HTERT RPE-1 (cell line): ENCODE data around the gene MKKS.
"Not testable (repeated sequence)": the region's sequence is repeated elsewhere in the genome, so short reads cannot be mapped to it uniquely, and the experiment has no call there.

Experiments used
- in situ Hi-C: fragments of 300-500 bp; cut with MboI; formaldehyde crosslinking; loops from 4 replicates; pipeline ENCODE4 v1.14.3; 2020; ENCODE audit warnings: low sequenced_read_pairs

The MKKS gene

DNA sequence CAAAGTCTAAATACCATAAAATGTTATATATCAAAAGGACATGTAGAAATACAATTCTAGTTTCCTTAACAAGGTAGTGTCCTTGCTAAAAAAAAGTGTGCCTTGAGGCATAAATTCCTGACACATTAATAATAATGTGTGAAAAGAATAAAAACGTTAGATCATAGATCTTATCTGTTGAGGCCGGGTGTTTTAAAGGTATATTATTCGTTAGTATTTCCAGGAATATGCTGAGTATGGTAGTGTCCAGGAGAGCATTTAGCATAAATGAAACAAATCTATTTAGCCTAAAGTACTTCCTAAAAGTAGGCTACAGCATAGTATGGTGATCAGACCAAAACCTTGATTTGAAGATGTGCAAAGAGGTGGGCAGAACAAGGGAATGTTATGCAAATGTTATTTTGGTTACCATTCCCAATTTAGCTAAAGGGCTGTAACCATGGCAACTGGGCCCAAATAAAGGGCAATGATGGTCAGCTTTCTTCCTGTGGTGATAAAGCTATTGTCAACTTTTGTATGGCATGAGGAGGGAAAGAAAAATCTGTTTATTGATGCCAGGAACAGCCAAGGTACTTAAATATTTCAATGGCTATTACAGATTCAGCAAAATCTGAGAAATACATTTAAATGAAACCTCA is 18.9 kb downstream of the MKKS start:
- in situ Hi-C loops, result no loop called here

DNA sequence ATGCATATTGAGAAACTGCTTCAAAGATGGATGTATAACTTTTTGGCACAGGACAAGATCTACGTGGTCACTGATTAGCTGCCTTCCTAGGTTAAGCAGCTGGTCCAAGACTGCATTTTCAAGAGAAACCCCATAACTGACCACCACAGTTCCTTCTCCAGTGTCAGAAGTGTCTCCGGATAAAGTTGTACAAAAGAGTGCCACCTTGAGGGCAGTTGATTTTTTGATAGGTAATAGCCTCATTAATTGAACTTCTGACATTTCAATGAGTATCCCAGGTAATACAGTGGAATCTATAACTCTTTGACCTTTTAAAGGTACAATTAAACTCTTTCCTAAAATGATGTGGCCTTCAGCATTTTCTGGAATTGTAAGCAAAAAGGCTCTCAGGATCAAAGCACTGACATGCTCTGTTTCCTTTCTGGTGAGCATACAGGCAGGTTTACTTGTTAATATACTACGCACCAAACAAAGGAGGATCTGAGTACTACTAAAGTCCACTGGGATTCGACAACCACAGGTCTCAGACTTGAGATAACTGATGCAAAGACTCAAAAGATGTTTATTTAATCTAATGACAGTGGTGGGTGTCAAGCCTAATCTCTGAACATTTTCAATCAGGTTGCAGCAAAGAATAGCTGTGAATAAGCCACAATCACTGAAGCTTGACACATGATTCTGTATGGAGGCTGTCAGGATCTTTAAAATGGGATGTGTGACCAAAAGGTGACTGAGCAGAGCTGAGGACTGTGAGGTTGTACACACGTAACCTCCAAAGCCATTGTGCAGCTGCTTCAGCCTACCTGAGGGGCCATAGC is 21.2 kb downstream of the MKKS start:
- in situ Hi-C loops, result no loop called here

DNA sequence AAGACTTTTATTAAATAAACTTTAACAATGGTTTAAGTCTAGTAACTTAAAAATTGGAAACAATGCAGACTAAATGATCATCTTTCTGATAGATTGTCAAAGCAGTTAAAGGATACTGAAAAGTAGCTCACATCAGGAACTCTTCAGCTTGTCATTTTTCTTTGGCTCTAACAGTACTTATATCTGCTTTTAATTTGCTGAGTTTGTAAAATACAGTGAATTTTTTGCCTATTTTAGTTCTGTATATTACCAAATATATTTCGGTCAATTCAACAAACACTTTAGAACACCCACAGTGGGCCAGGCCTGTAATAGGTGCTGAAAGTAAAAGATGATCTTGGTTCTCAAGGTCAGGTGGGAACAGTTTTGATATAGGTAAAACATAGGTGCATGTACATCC is 22.3 kb downstream of the MKKS start:
- in situ Hi-C loops, result no loop called here

DNA sequence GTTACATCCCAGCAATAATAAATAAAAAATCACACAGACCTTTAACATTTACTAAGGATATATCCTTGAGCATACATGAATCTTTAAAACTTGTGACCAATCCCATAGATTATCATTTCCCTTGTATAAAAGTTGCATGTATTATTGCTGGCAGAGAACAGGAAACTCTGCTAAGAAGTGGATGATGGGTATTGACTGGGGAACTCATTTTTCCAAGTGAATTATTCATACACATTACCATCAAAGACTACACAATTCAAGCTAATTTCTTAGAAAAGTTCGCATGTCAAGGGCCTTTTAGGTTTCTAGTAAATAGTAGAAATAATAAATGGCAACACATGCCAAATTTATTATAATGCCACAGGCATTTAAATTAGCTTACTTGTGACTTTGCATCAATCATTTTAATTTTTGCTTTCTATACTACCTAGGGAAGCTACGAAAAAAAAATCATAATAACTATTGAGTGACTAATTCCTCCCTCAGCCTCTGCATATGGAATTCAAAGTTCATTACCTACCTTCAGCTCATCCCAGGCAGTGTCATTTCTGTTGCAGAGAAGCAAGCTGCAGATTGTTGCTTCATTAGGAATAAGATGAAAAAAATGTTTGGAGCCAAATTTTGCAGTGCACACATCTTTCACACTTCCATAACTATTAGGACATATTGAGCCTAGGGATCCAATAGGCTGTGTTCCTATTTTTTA is 25.8 kb downstream of the MKKS start:
- in situ Hi-C loops, result no loop called here

DNA sequence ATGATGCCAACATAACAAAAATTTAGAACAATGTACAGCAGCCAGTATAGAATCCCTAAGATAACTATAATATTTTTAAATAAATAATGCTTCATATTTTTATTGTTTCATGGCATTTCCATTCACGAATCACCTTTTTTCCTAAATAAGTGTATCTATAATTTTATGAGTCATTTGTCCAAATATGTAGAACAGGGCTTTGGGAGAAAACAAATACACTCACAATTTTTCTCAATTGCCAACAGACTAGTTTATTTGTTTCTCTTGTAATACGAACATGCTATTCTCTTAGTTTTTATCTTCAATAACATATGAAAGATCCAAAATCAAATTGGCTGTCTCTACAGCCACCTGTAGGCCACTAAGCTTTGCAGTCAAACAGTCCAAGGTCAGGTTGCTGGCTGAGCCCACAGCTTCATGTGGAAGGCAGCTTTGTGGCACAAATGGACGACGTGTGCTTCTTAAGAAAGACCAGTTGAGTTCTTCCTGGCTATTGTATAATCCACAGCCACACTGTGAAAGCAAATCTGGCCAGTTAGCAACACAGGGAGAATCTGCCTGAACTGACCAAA is 29.0 kb downstream of the MKKS start:
- in situ Hi-C loops, result no loop called here

DNA sequence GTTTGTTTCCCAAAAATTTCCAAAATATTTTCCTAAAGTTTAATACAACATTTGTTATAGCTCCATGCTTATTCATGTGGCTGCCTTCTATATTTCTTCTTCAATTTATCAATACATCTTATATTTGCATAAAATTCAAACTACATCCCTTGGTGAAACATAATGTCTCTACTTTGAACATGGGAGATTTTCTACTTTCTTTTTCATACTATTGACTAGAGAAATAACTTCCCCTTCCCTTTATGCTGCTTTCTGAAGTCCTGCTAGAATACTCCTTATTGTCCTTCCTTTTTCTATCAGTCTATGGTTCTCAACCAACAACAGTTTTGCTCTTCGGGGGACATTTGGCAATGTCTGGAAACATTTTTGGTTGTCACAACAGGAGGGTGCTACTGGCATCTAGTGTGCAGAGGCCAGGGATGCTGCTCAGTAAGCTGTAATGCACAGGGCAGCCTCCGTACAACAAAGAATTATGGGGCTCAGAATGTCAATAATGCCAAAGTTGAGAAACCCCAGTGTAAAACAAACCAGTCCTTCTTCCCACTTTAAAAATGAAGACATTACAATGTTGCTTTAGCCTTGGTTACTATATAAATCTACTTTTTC is 29.9 kb downstream of the MKKS start:
- in situ Hi-C loops, result no loop called here

DNA sequence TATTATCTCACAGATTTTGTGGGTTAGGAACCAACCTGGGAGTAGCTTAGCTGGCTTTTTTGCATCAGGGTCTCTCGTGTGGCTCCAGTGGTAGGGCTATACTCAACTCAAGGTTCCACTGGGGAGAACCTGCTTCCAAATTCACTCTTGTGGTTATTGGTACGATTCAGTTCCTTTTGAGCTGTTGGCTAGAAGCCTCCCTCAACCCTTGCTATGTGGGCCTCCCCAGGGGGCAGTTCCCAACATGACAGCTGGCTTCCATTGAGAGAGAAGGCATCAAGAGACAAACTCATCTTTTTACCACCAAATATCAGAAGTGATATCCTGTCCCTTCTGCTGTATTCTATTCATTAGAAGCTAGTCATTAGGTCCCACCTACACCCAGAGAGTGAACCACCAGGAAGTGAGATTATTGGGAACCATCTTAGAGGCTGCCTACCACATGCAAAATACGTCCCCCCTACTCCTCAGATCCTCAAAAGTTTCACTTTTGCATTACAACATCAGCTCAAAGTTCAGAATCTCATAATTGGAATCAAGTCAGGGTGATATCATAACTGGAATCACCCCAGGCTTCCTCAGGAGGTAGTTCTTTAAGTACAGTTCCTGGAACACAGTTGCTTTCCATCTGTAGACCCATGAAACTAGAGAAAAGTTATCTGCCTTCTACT is 30.9 kb downstream of the MKKS start:
- in situ Hi-C loops, result no loop called here

DNA sequence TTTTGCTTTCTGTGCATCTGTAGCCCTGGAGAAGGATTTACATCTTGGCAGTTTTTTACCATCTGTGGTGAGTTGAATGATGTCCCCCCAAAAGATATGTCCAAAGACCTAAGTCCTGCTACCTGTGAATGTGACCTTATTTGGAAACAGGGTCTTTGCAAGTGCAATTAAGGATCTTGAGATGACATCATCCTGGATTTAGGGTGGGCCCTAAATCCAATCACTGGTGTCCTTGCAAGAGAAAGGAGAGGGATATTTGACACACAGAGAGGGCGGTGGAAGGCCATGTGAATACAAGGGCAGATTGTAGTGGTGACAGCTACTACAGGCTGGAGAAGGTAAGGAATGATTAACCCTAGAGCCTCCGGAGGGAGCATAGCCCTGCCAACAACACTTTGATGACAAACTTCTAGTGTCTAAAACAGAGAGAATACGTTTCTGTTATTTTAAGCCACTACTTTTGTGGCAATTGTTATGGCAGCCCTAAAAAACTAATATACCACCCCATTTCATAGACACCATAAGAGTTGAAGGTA is 35.1 kb downstream of the MKKS start:
- in situ Hi-C loops, result no loop called here

DNA sequence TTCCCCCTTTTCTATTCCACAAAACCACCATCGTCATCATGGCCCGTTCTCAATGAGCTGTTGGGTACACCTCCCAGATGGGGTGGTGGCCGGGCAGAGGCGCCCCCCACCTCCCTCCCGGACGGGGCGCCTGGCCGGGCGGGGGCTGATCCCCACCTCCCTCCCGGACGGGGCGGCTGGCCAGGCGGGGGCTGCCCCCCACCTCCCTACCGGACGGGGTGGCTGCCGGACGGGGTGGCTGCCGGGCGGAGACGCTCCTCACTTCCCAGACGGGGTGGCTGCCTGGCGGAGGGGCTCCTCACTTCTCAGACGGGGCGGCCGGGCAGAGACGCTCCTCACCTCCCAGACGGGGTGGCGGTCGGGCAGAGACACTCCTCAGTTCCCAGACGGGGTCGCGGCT is 39.3 kb downstream of the MKKS start:
- in situ Hi-C loops, result not testable (repeated sequence)

DNA sequence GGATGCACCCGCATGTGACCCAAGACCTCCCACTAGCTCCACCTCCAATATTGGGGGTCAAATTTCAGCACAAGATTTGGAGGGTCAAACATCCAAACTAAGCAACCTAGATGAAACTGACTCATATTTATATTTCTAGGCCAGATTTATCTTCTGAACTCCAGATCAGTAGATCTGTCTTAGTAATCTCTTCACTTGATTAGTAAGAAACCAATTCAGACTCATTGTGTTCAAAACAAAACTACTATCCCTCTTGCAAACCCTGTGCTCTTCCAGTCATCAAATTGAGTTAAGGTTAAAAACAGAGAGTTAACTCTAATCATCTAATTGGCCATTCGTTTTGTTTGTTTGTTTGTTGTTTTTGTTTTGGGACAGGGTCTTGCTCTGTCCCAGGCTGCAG is 43.3 kb downstream of the MKKS start:
- in situ Hi-C loops, result no loop called here

DNA sequence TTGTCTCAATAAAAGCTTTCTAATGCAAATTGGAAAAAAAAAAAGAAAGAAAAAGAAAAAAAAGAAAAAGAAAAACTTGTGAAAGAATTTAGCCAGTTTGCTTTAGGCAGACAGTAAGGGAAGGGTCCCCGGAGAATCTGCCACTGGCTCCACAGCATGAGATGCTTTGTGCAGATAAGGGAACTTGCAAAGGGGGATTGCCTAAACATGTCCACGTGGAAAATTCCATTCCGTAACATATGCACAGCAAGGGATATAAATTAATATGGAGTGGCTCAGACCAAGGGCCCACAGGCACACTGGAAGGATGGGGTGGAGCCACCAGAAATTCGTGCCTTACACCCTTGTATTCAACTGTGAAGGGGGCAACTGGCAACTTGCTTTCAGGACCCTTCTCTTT is 45.4 kb downstream of the MKKS start:
- in situ Hi-C loops, result no loop called here

DNA sequence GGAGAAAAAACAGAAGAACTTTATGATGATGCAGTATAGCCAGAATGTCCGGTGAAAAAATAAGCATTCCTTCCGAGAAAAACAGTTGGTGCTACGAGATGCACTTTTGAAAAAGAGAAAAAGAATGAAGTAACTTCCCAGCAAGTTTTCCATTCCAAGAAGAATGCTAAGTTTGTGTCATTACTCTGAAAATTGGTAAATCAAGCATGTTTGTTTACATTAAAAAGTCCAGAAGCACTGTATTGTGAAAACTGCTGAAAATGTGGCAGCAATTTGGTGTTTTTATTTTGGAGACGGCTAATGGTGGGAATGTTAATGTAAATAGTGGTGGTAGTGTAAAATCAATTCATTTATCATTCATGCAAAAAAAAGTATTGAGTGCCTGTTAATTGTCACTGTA is 46.3 kb downstream of the MKKS start:
- in situ Hi-C loops, result no loop called here

DNA sequence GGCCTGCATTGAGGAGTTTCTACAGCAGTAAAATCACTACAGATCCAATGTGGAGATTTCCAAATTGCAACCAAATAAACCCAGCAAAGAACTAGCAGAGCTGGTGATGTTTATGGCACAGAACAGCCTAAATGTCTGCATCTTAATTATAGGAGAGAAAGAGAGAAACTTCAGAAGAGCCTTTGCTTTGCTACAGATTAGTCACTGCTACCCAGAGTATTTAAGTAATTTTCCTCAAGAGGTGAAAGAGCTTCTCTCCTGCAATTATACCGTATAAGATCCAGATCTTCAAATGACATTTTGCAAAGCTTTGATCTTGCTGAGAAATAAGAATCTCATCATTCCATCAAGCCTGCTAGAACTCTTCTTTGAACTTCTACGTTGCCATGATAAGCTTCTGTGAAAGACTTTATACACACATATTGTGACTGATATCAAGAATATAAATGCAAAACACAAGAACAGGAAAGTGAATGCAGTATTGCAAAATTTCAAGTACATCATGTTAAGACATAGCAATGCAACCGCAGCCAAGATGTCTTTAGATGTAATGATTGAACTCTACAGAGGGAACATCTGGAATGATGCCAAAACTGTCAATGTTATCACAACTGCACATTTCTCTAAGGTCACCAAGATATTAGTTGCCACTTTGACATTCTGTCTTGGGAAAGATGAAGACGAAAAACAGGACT is 48.0 kb downstream of the MKKS start:
- in situ Hi-C loops, result no loop called here

DNA sequence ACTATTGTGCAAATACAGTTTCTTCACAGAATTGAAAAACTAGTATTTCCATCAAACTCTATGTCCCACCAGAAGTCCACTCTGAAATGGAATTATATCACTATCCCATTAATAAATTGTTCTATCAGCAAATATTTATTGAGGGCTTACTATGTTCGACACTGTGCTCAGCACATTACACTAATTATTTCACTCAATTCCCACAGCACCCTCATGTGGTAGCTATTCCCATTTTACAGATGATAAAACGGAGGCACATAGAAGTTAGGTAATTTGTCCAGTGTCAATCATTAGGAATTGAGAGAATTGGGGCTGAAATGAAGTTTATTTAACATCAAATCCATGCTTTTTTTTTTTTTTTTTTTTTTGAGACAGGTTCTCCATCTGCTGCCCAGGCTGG is 52.5 kb downstream of the MKKS start:
- in situ Hi-C loops, result no loop called here

DNA sequence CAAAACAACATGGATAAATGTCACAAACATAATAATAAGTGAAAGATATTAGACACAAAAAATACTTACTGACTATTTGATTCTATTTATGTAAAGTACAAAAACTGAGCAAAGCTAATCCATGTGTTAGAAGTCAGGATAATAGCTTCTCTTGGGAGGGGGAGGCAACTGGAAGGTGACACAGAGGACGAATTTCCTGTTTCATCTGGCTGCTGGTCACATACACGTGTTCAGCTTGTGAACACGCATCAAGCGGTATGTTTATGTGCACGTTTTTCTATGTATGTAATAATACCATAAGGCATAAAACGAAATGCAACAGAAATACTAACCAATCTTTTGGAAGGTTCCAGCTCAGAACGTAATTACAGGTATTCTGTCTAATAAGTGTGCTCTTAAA is 54.3 kb downstream of the MKKS start:
- in situ Hi-C loops, result no loop called here

DNA sequence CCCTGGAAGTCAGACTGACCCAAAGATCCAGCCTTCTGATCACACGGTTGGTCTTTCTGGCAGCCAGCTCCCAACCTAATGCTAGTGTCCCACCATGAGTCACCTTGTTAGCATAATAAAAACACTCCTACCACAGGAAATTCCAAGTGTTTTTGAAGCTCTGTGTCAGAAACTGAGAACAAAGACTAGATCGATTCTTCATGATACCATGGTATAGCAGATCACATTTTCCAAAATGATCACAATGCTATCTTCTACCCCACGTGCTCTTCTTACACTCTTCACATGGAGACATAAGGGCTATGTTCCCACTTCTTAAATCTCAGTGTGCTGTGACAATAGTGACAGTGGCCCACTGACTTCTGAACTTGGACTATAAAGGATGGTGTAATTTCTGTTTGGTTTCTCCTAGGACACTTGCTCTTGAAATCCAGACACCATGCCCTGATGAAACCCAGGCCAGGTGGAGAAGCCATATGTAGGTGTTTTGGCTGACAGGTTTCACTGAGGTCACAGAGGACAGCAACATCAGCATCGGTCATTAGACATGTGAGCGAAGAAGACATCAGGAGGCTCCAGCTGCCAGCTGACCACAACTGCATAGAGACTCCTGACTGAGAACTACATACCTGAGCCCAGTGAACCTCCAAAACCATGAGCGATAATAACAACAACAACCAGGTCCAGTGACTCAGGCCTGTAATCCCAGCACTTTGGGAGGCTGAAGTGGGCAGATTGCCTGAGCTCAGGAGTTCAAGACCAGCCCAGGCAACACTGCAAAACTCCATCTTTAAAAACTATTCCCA is 57.5 kb downstream of the MKKS start:
- in situ Hi-C loops, result no loop called here

DNA sequence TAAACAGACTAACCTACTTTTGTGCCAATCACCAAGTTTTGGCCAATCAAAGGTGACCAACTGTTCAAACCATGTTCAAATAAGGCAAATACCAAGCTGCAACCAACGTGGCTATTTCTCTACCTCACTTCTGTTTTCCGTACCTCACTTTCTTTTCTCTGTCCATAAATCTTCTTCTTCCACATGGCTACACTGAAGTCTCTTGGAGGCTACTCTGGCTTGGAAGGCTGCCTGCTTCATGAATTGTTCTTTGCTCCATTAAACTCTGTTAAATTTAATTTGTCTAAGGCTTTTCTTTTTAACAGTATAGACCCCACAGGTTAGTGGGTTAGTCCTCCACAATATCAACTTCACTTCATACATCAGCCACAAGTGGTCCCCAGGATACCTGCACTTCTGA is 58.8 kb downstream of the MKKS start:
- in situ Hi-C loops, result no loop called here

DNA sequence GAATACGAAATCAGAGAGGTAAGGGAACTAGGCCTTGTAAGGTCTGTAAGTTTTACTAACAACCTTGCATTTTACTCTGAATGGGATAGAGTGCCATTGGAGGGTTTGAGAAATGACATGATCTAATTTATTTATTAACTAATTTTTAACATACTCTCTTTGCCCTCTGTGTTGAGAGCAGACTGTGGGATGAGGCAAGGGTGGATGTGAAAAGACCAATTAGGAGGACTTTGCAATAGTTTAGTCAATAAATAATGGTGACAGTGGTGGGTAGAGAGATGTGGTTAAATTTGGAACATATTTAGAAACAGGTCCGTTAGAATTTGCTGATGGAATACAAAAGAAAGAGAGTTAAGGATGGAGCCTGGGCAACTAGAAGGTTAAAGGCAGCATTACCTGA is 60.0 kb downstream of the MKKS start:
- in situ Hi-C loops, result no loop called here

DNA sequence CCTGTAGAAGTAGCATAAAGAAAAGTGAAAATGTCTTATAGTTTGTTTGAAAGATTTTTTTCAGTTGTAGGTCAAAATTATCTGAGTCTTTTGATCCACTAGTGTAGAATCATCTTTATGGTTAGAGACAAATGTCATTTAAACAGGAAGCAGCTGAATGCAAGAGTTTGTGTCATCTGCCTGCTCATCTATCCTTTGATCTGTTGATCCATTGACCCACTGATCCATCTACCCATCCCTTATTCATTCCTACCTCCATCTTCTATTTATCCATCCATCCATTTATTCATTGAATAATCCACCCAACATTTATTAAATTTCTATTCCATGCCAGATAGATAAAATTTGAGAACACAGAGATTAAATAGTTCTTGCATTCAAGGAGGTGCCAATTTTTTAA is 62.6 kb downstream of the MKKS start:
- in situ Hi-C loops, result no loop called here
